Stimulated activated CD8-positive, alpha-beta memory T cell treated with anti-CD3 and anti-CD28 coated beads, Interleukin-15, amount 100 ng/mL, for 48 hours (primary cell): ENCODE results near the gene INSC.
"Not testable (repeated sequence)": the region's sequence is repeated elsewhere in the genome, so short reads cannot be mapped to it uniquely, and the experiment has no call there.

Source experiments
- DNase-seq, 2 donors: peaks; one replicate each; pipeline ENCODE4 v3.0.0-alpha.2; 2020; ENCODE audit warnings: low read depth in 2 of 2

The INSC gene

GRCh38 chr11:15114501-15115475 lies at the start of gene INSC:
Gene INSC (plus strand): TSS chr11:15114923. CDS start chr11:15149175, 34,252 bp downstream.
- no peak for DNase-seq

GRCh38 chr11:15069751-15070150 lies 45.0 kb upstream of the INSC start:
- not testable (repeated sequence) for DNase-seq

- no peak for DNase-seq
These were observed 43.0 kb upstream of the INSC start for GRCh38 chr11:15071556-15072255.

- no peak for DNase-seq
These were observed 42.1 kb upstream of the INSC start for GRCh38 chr11:15072551-15073143.

- DNase-seq: peak in 1 of 2 donors; percentile 21
These were observed 41.1 kb upstream of the INSC start, which contains the start of gene CALCB for GRCh38 chr11:15073361-15074205. Gene CALCB (plus strand): TSS chr11:15073593. CDS start chr11:15074719, 1,126 bp downstream.

- DNase-seq: peak; percentile 80 to 81
These were observed 40.2 kb upstream of the INSC start for GRCh38 chr11:15074206-15075161.

- DNase-seq: no peak
These were observed 39.6 kb upstream of the INSC start for GRCh38 chr11:15075162-15075526.

GRCh38 chr11:15091175-15091574 lies 23.5 kb upstream of the INSC start:
- no peak for DNase-seq

GRCh38 chr11:15091625-15092024 lies 23.1 kb upstream of the INSC start:
- no peak for DNase-seq

GRCh38 chr11:15093432-15093831 lies 21.3 kb upstream of the INSC start:
- no peak for DNase-seq

GRCh38 chr11:15095736-15096228 lies 18.9 kb upstream of the INSC start:
- DNase-seq: no peak

- DNase-seq: no peak
These were observed 17.3 kb upstream of the INSC start for GRCh38 chr11:15097411-15097810.

GRCh38 chr11:15099267-15099666 lies 15.5 kb upstream of the INSC start:
- no peak for DNase-seq

- DNase-seq: peak; percentile 13 to 15
These were observed 13.5 kb upstream of the INSC start for GRCh38 chr11:15101072-15101709.

- no peak for DNase-seq
These were observed 10.6 kb upstream of the INSC start for GRCh38 chr11:15104166-15104565.

- DNase-seq: no peak
These were observed 8.3 kb upstream of the INSC start for GRCh38 chr11:15106201-15106965.

- DNase-seq: no peak
These were observed 6.8 kb upstream of the INSC start for GRCh38 chr11:15107730-15108515.

- no peak for DNase-seq
These were observed 6.1 kb upstream of the INSC start for GRCh38 chr11:15108592-15109130.
